ENCODE measurements around the gene NPL. TPM values are rescaled to one million over a fixed set of nuclear protein-coding genes. Genes with fewer than 3 reads are reported as not detected.
A peak's percentile ranks its signal among the peaks of the same experiment; 100 is the strongest.

The NPL gene
- total RNA-seq, 2 experiments from 2014 or later = 2.2 to 6.3 TPM

DNA sequence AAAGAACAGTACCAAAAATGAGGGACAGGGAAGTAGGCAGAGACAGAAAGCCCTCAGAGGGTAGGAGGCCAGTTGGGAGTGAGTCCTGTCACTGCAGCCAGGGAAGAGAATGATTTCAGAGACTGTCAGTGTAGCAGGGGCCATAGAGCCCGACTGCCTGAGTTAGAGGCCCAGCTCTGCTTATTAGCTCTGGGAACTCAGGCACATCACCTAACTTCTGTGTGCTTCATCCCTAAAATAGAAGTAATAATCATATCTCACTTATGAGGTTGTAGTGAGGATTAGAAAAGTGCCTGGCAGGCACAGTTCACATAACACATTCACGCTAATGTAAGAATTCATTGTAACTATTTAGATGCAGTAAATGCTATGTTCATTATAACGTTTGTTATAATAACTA lies 18.3 kb downstream of the NPL start:
- intact Hi-C loops (cut with micrococcal nuclease; ENCODE audit: unreplicated experiment) = no loop called here
- Histone ChIP-seq H3K27ac (ENCODE audit: low read depth, low read length, poor library complexity, severe bottlenecking) (no peak overlapping the region), H3K4me1 (ENCODE audit: insufficient read depth, low read length, poor library complexity, severe bottlenecking) (no peaks in the 10 kb centered on the region), H3K4me3 (ENCODE audit: low read depth, low read length, poor library complexity, severe bottlenecking) (no peak overlapping the region), H3K79me2 (ENCODE audit: insufficient read depth, low read depth, low read length) (no peaks in the 10 kb centered on the region), H4K20me1 (ENCODE audit: insufficient read depth, low read length) (no peaks in the 10 kb centered on the region), H3K4me2 (ENCODE audit: low read length) (no peak overlapping the region), H2AFZ (ENCODE audit: low read length) (no peak overlapping the region), H3K9me2 (ENCODE audit: insufficient read depth, low read length) (no peaks in the 10 kb centered on the region), H3K36me3 (ENCODE audit: insufficient read depth, low read length) (no peaks in the 10 kb centered on the region), H3K9me3 (ENCODE audit: low read length) (no peaks in the 10 kb centered on the region)
- TF ChIP-seq EZH2phosphoT487 (IDR thresholded peaks at IDR 0.05; ENCODE audit: borderline replicate concordance, low read depth, low read length) = no peak
- ChIA-PET CTCF (ENCODE audit: unreplicated experiment) (no interaction called here), POLR2A (interaction anchor here (0.6 to 0.7 kb wide), 3 partner anchors 11 to 17 kb away, joined by 3 to 4 read pairs (median 3); no protein-coding TSS in a partner anchor)
- BruUV-seq (replicated peaks) = no TSS peak
- DNase-seq (ENCODE audit: low spot score) = no peak

DNA sequence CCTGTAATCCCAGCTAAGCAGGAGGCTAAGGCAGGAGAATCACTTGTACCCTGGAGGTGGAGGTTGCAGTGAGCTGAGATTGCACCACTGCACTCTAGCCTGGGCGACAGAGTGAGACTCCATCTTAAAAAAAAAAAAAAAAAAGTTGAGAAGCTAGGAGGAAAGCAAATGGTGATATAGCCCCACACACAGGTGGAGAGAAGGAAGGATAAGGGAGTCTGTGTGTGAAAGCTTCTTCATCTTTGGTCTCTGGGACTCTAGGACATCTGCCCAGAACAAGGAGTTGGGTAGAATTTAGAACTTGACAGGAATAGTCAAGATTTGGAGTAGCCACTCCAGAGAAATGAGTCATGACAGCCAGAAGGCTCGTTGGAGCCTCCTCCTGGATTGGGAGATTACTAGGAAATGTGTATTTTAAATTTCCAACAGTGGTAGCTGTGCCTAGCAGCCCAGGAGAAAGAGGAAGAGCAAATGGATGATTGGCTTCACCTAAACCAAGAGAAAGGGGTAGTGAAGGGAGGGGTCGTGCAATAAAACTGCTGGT lies 19.9 kb downstream of the NPL start:
- TF ChIP-seq, protein P1, sequence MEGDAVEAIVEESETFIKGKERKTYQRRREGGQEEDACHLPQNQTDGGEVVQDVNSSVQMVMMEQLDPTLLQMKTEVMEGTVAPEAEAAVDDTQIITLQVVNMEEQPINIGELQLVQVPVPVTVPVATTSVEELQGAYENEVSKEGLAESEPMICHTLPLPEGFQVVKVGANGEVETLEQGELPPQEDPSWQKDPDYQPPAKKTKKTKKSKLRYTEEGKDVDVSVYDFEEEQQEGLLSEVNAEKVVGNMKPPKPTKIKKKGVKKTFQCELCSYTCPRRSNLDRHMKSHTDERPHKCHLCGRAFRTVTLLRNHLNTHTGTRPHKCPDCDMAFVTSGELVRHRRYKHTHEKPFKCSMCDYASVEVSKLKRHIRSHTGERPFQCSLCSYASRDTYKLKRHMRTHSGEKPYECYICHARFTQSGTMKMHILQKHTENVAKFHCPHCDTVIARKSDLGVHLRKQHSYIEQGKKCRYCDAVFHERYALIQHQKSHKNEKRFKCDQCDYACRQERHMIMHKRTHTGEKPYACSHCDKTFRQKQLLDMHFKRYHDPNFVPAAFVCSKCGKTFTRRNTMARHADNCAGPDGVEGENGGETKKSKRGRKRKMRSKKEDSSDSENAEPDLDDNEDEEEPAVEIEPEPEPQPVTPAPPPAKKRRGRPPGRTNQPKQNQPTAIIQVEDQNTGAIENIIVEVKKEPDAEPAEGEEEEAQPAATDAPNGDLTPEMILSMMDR (conservative IDR thresholded peaks at IDR 0.05; ENCODE audit: low read length) = no peak
- TF ChIP-seq EZH2phosphoT487 (IDR thresholded peaks at IDR 0.05; ENCODE audit: borderline replicate concordance, low read depth, low read length) = no peak
- no peak overlapping the region for H2AFZ ChIP-seq (ENCODE audit: low read length)
- H3K4me2 ChIP-seq (ENCODE audit: low read length) = no peak overlapping the region
- intact Hi-C loops (cut with micrococcal nuclease; ENCODE audit: unreplicated experiment) = no loop called here
- H3K9me2 ChIP-seq (ENCODE audit: insufficient read depth, low read length) = no peaks in the 10 kb centered on the region
- POLR2A ChIA-PET = interaction anchor here (0.6 to 1.6 kb wide), 2 partner anchors 19 to 1083 kb away, joined by 3 to 5 read pairs; no protein-coding TSS in a partner anchor
- DNase-seq (ENCODE audit: low spot score) = no peak
- H3K27ac ChIP-seq (ENCODE audit: low read depth, low read length, poor library complexity, severe bottlenecking) = no peak overlapping the region
- no peaks in the 10 kb centered on the region for H3K36me3 ChIP-seq (ENCODE audit: insufficient read depth, low read length)
- H3K4me1 ChIP-seq (ENCODE audit: insufficient read depth, low read length, poor library complexity, severe bottlenecking) = no peaks in the 10 kb centered on the region
- H3K79me2 ChIP-seq (ENCODE audit: insufficient read depth, low read depth, low read length) = no peaks in the 10 kb centered on the region
- no peaks in the 10 kb centered on the region for H4K20me1 ChIP-seq (ENCODE audit: insufficient read depth, low read length)
- no TSS peak for BruUV-seq (replicated peaks)
- CTCF ChIA-PET (ENCODE audit: unreplicated experiment) = no interaction called here
- no peaks in the 10 kb centered on the region for H3K9me3 ChIP-seq (ENCODE audit: low read length)
- H3K4me3 ChIP-seq (ENCODE audit: low read depth, low read length, poor library complexity, severe bottlenecking) = no peak overlapping the region

DNA sequence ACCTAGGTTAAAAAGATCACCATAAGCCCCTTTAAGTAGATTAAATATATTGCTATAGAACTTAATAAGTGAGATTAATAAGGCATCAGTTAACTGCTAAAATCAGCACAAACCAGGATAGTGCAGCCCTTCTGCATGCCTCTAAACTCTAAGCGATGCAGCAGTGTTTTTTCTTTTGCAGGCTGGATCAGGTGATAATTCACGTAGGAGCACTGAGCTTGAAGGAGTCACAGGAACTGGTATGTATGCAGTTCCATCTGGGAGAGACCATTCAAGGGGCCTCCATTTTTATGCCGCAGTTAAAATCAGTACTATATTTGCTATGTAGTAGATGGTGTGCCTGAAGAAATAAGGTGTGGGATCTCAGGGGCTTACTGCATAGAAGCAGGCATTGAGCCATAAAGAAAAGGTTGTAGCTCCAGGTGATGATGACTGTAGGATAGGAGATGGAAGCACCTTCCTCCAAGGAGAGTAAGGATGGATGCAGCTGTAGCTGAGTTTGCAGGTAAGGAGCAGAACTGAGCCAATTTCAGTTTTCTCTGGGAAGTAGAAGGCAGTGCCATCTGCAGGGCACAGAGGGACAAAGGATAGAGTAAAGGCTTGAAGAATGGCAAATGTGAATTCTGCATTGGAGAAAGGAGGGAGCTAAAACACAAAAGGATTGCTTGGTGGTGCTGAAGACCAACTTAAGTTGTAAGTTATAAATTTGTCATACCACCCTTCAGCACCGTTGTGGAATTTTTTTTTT lies 22.6 kb downstream of the NPL start:
- DNase-seq (ENCODE audit: low spot score) = no peak
- Histone ChIP-seq H4K20me1 (ENCODE audit: insufficient read depth, low read length) (no peaks in the 10 kb centered on the region), H3K9me3 (ENCODE audit: low read length) (no peaks in the 10 kb centered on the region), H3K4me1 (ENCODE audit: insufficient read depth, low read length, poor library complexity, severe bottlenecking) (no peaks in the 10 kb centered on the region), H3K79me2 (ENCODE audit: insufficient read depth, low read depth, low read length) (no peaks in the 10 kb centered on the region), H3K4me2 (ENCODE audit: low read length) (no peak overlapping the region), H3K4me3 (ENCODE audit: low read depth, low read length, poor library complexity, severe bottlenecking) (no peak overlapping the region), H3K27ac (ENCODE audit: low read depth, low read length, poor library complexity, severe bottlenecking) (no peak overlapping the region), H3K36me3 (ENCODE audit: insufficient read depth, low read length) (no peaks in the 10 kb centered on the region), H3K9me2 (ENCODE audit: insufficient read depth, low read length) (no peaks in the 10 kb centered on the region), H2AFZ (ENCODE audit: low read length) (no peak overlapping the region)
- CTCF ChIA-PET (ENCODE audit: unreplicated experiment) = no interaction called here
- BruUV-seq (replicated peaks) = no TSS peak
- TF ChIP-seq, protein P1 (conservative IDR thresholded peaks at IDR 0.05; ENCODE audit: low read length) = peak; percentile 46
- TF ChIP-seq EZH2phosphoT487 (IDR thresholded peaks at IDR 0.05; ENCODE audit: borderline replicate concordance, low read depth, low read length) = no peak
- POLR2A ChIA-PET = no interaction called here
- intact Hi-C loops (cut with micrococcal nuclease; ENCODE audit: unreplicated experiment) = no loop called here

All from OCI-LY7 (cell line).